CD4-positive, CD25-positive, alpha-beta regulatory T cell (primary cell): ENCODE measurements around the gene FNDC1. TPM values are rescaled to one million over a fixed set of nuclear protein-coding genes. Genes with fewer than 3 reads are reported as not detected.

Source experiments
- ATAC-seq, 2 donors: fragments of 150-1000 bp; cut with Tn5 transposase; one replicate each; pipeline ENCODE4 v1.10.0; 2021; ENCODE audit warnings: low read depth in 2 of 2, moderate number of reproducible peaks in 2 of 2, moderate library complexity in 1 of 2
- DNase-seq, 3 donors: peaks; one replicate each; pipeline versions ENCODE4 v3.0.0 to v3.0.0-alpha.2; 2012 to 2022; ENCODE audit warnings: mixed read lengths in 1 of 3
- H3K27ac ChIP-seq: one replicate; pipeline ENCODE4 v1.7.0; 2013; ENCODE audit warnings: mild to moderate bottlenecking, low read length; ENCODE audit not compliant: insufficient read depth, poor library complexity, severe bottlenecking
- H3K27me3 ChIP-seq: one replicate; pipeline ENCODE4 v1.7.0; 2013; ENCODE audit warnings: low read length; ENCODE audit not compliant: control insufficient read depth, insufficient read depth
- H3K36me3 ChIP-seq: one replicate; pipeline ENCODE4 v1.7.0; 2013; ENCODE audit warnings: mild to moderate bottlenecking, low read length, moderate library complexity; ENCODE audit not compliant: control insufficient read depth, insufficient read depth
- H3K4me1 ChIP-seq: 2 replicates; pipeline ENCODE4 v1.7.0; 2013; ENCODE audit warnings: mild to moderate bottlenecking, low read length; ENCODE audit not compliant: insufficient read depth, control insufficient read depth, poor library complexity, severe bottlenecking
- H3K4me3 ChIP-seq: one replicate; pipeline ENCODE4 v1.7.0; 2013; ENCODE audit warnings: low read depth, mild to moderate bottlenecking, low read length, moderate library complexity
- H3K9me3 ChIP-seq, 2 experiments: 1 replicate in 1 of 2; 2 replicates in 1 of 2; pipeline ENCODE4 v1.7.0; 2013; ENCODE audit warnings: low read length in 2 of 2, mild to moderate bottlenecking in 1 of 2, moderate library complexity in 1 of 2; ENCODE audit not compliant: control insufficient read depth in 2 of 2
- H3K27ac Mint-ChIP-seq, 3 donors: one replicate each; pipeline ENCODE4 v1.8.0; 2020 to 2022; ENCODE audit warnings: mild to moderate bottlenecking in 3 of 3, mixed read lengths in 3 of 3, moderate library complexity in 2 of 3
- H3K27me3 Mint-ChIP-seq: one replicate; pipeline ENCODE4 v1.8.0; 2022; ENCODE audit warnings: mild to moderate bottlenecking, mixed read lengths
- H3K36me3 Mint-ChIP-seq: one replicate; pipeline ENCODE4 v1.8.0; 2020; ENCODE audit warnings: mixed read lengths
- H3K4me1 Mint-ChIP-seq, 4 donors: one replicate each; pipeline ENCODE4 v1.8.0; 2020 to 2022; ENCODE audit warnings: mixed read lengths in 4 of 4, mild to moderate bottlenecking in 1 of 4
- H3K4me3 Mint-ChIP-seq, 4 donors: one replicate each; pipeline ENCODE4 v1.8.0; 2020 to 2022; ENCODE audit warnings: mild to moderate bottlenecking in 4 of 4, mixed read lengths in 4 of 4, moderate library complexity in 3 of 4
- H3K9me3 Mint-ChIP-seq, 7 donors: one replicate each; pipeline ENCODE4 v1.8.0; 2020 to 2022; ENCODE audit warnings: mixed read lengths in 7 of 7, mild to moderate bottlenecking in 3 of 7, moderate library complexity in 2 of 7
- polyA plus RNA-seq, 4 donors: library from polyadenylated mRNA; unstranded; fragments of 300-500 nt; fragmentation: Illumina TruSeq; gene quantifications; one replicate each; pipeline ENCODE4 v1.2.3, GENCODE V29; 2021
- total RNA-seq: library from RNA; stranded (reverse); gene quantifications from one replicate; pipeline ENCODE4 v1.2.3, GENCODE V29; 2022

The FNDC1 gene
- total and polyA plus RNA-seq, 5 donors from 2014 or later: 0.17 TPM; not detected in 4

- no peaks in the 10 kb centered on the region for H3K9me3 ChIP-seq
- H3K4me3 ChIP-seq: no peak overlapping the region
- no peak overlapping the region for H3K27ac Mint-ChIP-seq
- H3K27me3 Mint-ChIP-seq: peaks cover 31% of the 10 kb centered on the region
- H3K27me3 ChIP-seq: peaks cover 5% of the 10 kb centered on the region
- H3K4me1 ChIP-seq: no peaks in the 10 kb centered on the region
- H3K36me3 ChIP-seq: no peaks in the 10 kb centered on the region
- H3K27ac ChIP-seq: no peak overlapping the region
- no peak for ATAC-seq
- peaks cover 0 to 2% (median 1%) of the 10 kb centered on the region in 7 donors for H3K9me3 Mint-ChIP-seq
- DNase-seq: no peak
- no peak overlapping the region for H3K4me3 Mint-ChIP-seq
- no peaks in the 10 kb centered on the region for H3K36me3 Mint-ChIP-seq
- H3K4me1 Mint-ChIP-seq: no peaks in the 10 kb centered on the region
Observed at GRCh38 chr6:159249752-159250151, 80.6 kb downstream of the FNDC1 start.

- H3K27me3 Mint-ChIP-seq: peaks cover 27% of the 10 kb centered on the region
- H3K9me3 Mint-ChIP-seq: peaks cover 0 to 2% (median 0%) of the 10 kb centered on the region in 7 donors
- H3K4me1 Mint-ChIP-seq: no peaks in the 10 kb centered on the region
- H3K4me3 Mint-ChIP-seq: no peak overlapping the region
- no peaks in the 10 kb centered on the region for H3K36me3 Mint-ChIP-seq
- H3K36me3 ChIP-seq: no peaks in the 10 kb centered on the region
- peaks cover 5% of the 10 kb centered on the region for H3K27me3 ChIP-seq
- H3K9me3 ChIP-seq: no peaks in the 10 kb centered on the region
- H3K27ac ChIP-seq: no peak overlapping the region
- no peak for DNase-seq
- no peak for ATAC-seq
- H3K4me3 ChIP-seq: no peak overlapping the region
- no peaks in the 10 kb centered on the region for H3K4me1 ChIP-seq
- no peak overlapping the region for H3K27ac Mint-ChIP-seq
Observed at GRCh38 chr6:159250633-159251032, 81.4 kb downstream of the FNDC1 start.

GRCh38 chr6:159252955-159253508 is 83.8 kb downstream of the FNDC1 start:
- Mint-ChIP-seq H3K36me3 (no peaks in the 10 kb centered on the region), H3K4me3 (no peak overlapping the region), H3K9me3 (peaks cover 0 to 4% (median 0%) of the 10 kb centered on the region in 7 donors), H3K27ac (no peak overlapping the region), H3K27me3 (peaks cover 20% of the 10 kb centered on the region), H3K4me1 (no peaks in the 10 kb centered on the region)
- ATAC-seq (peak in 1 of 2 donors; percentile 45), DNase-seq (peak in 1 of 3 donors; percentile 47)
- no peak overlapping the region for H3K27ac ChIP-seq
- H3K4me3 ChIP-seq: no peak overlapping the region
- H3K27me3 ChIP-seq: peaks cover 5% of the 10 kb centered on the region
- no peaks in the 10 kb centered on the region for H3K4me1 ChIP-seq
- no peaks in the 10 kb centered on the region for H3K36me3 ChIP-seq
- H3K9me3 ChIP-seq: no peaks in the 10 kb centered on the region

- Mint-ChIP-seq H3K9me3 (peaks cover 0 to 4% (median 0%) of the 10 kb centered on the region in 7 donors), H3K4me1 (no peaks in the 10 kb centered on the region), H3K4me3 (no peak overlapping the region), H3K27ac (no peak overlapping the region), H3K27me3 (peaks cover 23% of the 10 kb centered on the region), H3K36me3 (no peaks in the 10 kb centered on the region)
- Histone ChIP-seq H3K9me3 (no peaks in the 10 kb centered on the region), H3K4me1 (no peaks in the 10 kb centered on the region), H3K36me3 (no peaks in the 10 kb centered on the region), H3K27ac (no peak overlapping the region), H3K4me3 (no peak overlapping the region), H3K27me3 (peaks cover 4% of the 10 kb centered on the region)
- ATAC-seq (no peak), DNase-seq (no peak)
Observed at GRCh38 chr6:159254186-159254585, 85.0 kb downstream of the FNDC1 start.

- Histone ChIP-seq H3K27me3 (peaks cover 4% of the 10 kb centered on the region), H3K4me1 (no peaks in the 10 kb centered on the region), H3K4me3 (no peak overlapping the region), H3K9me3 (no peaks in the 10 kb centered on the region), H3K36me3 (no peaks in the 10 kb centered on the region), H3K27ac (no peak overlapping the region)
- peaks cover 19% of the 10 kb centered on the region for H3K27me3 Mint-ChIP-seq
- H3K4me3 Mint-ChIP-seq: no peak overlapping the region
- DNase-seq (no peak), ATAC-seq (no peak)
- no peaks in the 10 kb centered on the region for H3K36me3 Mint-ChIP-seq
- H3K9me3 Mint-ChIP-seq: peaks cover 0 to 4% (median 0%) of the 10 kb centered on the region in 7 donors
- no peak overlapping the region for H3K27ac Mint-ChIP-seq
- no peaks in the 10 kb centered on the region for H3K4me1 Mint-ChIP-seq
Observed at GRCh38 chr6:159255434-159255951, 86.3 kb downstream of the FNDC1 start.

GRCh38 chr6:159256128-159256527 is 86.9 kb downstream of the FNDC1 start:
- no peak for DNase-seq
- Histone ChIP-seq H3K27ac (no peak overlapping the region), H3K4me1 (no peaks in the 10 kb centered on the region), H3K36me3 (no peaks in the 10 kb centered on the region), H3K27me3 (peaks cover 5% of the 10 kb centered on the region), H3K9me3 (no peaks in the 10 kb centered on the region), H3K4me3 (no peak overlapping the region)
- Mint-ChIP-seq H3K9me3 (peaks cover 0 to 4% (median 0%) of the 10 kb centered on the region in 7 donors), H3K27ac (peak overlapping the region in 1 of 3 donors; percentile 16), H3K27me3 (peaks cover 16% of the 10 kb centered on the region), H3K36me3 (no peaks in the 10 kb centered on the region), H3K4me3 (no peak overlapping the region), H3K4me1 (no peaks in the 10 kb centered on the region)
- ATAC-seq: no peak

GRCh38 chr6:159257846-159258245 is 88.6 kb downstream of the FNDC1 start:
- DNase-seq (no peak), ATAC-seq (no peak)
- no peak overlapping the region for H3K4me3 ChIP-seq
- no peaks in the 10 kb centered on the region for H3K9me3 ChIP-seq
- H3K27ac Mint-ChIP-seq: no peak overlapping the region
- H3K4me1 Mint-ChIP-seq: no peaks in the 10 kb centered on the region
- H3K36me3 ChIP-seq: no peaks in the 10 kb centered on the region
- no peak overlapping the region for H3K4me3 Mint-ChIP-seq
- peaks cover 4% of the 10 kb centered on the region for H3K27me3 ChIP-seq
- H3K4me1 ChIP-seq: no peaks in the 10 kb centered on the region
- no peak overlapping the region for H3K27ac ChIP-seq
- no peaks in the 10 kb centered on the region for H3K36me3 Mint-ChIP-seq
- peaks cover 16% of the 10 kb centered on the region for H3K27me3 Mint-ChIP-seq
- H3K9me3 Mint-ChIP-seq: peaks cover 0 to 4% (median 0%) of the 10 kb centered on the region in 7 donors
